ENCODE results near the gene CTNND2.

The CTNND2 gene

DNA sequence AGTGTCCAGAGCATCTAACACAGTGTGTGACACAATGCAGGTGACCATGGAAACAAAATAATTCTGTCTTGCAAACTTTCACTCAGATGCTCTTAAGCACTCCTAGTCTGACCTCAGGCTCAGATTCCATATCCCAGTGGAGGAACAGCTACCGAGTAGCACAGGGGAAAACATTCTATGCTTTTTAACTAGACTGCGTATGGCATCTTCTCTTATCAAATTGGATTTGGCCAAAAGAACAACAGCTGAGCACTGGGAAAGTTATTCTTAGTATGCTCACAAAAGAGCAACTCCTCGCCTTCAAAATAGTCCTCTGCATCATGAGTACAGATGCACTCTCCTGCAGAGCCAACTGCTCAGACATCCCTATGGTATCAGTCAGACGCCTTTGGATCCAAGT lies 615.0 kb downstream of the CTNND2 start:
- H3K36me3 ChIP-seq (ENCODE audit: control insufficient read depth, insufficient read depth, low read length): no peaks in the 10 kb centered on the region
- 94 to 97% methylated on average over 4 of the region's 4 CpGs for WGBS, 2 experiments (ENCODE audit: insufficient coverage in 2 of 2)

GRCh38 chr5:11281842-11282241 lies 622.4 kb downstream of the CTNND2 start:
- Histone ChIP-seq H3K4me3 (ENCODE audit: extremely low read depth, insufficient read depth, low read length, poor library complexity, severe bottlenecking) (no peak overlapping the region), H3K36me3 (ENCODE audit: control insufficient read depth, insufficient read depth, low read length) (no peaks in the 10 kb centered on the region), H3K27ac (ENCODE audit: low read depth, low read length, severe bottlenecking) (no peak overlapping the region), H3K4me1 (ENCODE audit: control insufficient read depth, insufficient read depth, low read length, poor library complexity, severe bottlenecking) (no peaks in the 10 kb centered on the region), H3K9me3 (ENCODE audit: control insufficient read depth, low read length) (peaks cover 5% of the 10 kb centered on the region)
- 81 to 89% methylated on average over 3 to 5 of the region's 5 CpGs for WGBS, 2 experiments (ENCODE audit: insufficient coverage in 2 of 2)

More for the DNA sequence above, 615.0 kb downstream of the CTNND2 start:
- Histone ChIP-seq H3K27ac (ENCODE audit: low read depth, low read length, severe bottlenecking) (no peak overlapping the region), H3K9me3 (ENCODE audit: control insufficient read depth, low read length) (no peaks in the 10 kb centered on the region), H3K4me3 (ENCODE audit: extremely low read depth, insufficient read depth, low read length, poor library complexity, severe bottlenecking) (no peak overlapping the region), H3K4me1 (ENCODE audit: control insufficient read depth, insufficient read depth, low read length, poor library complexity, severe bottlenecking) (no peaks in the 10 kb centered on the region)

GRCh38 chr5:11277323-11277722 lies 626.9 kb downstream of the CTNND2 start:
- H3K4me3 ChIP-seq (ENCODE audit: extremely low read depth, insufficient read depth, low read length, poor library complexity, severe bottlenecking): no peak overlapping the region
- no peaks in the 10 kb centered on the region for H3K4me1 ChIP-seq (ENCODE audit: control insufficient read depth, insufficient read depth, low read length, poor library complexity, severe bottlenecking)
- 84 to 85% methylated on average over 2 to 4 of the region's 4 CpGs for WGBS, 2 experiments (ENCODE audit: insufficient coverage in 2 of 2)
- no peak overlapping the region for H3K27ac ChIP-seq (ENCODE audit: low read depth, low read length, severe bottlenecking)
- H3K36me3 ChIP-seq (ENCODE audit: control insufficient read depth, insufficient read depth, low read length): no peaks in the 10 kb centered on the region
- H3K9me3 ChIP-seq (ENCODE audit: control insufficient read depth, low read length): peaks cover 5% of the 10 kb centered on the region

DNA sequence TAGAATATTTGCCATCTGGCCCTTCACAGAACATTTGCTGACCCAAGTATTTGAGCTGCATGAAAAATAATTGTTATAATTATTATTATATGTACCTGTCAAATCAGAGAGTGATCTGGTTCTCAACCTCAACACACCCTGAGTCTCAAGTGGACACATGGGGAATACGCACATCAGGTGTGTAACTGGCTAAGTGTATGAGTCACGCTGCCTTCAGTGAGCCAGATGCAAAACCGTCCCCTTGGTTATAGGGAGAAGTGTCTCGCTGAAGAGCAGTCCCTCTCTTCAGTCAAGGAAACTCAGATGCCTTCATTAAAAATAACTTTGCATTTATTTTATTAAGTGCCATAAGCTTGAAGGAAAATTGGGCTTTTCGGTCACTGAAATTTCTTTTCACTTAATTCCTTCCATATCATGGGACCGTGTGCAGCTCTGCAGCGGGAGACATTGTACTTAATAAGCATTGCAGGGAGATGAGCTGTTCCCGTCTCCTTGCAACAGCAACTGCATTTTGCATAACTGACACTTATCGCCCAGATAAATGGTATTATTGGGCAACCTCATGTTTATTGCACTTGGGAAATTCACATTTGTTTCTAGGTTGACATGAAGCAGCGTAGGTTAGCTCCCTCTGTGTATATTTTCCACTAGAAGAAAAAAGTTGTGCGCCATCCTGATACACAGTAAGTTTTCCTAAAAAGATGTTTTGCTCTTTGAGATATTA lies 630.9 kb downstream of the CTNND2 start:
- Histone ChIP-seq H3K27ac (ENCODE audit: low read depth, low read length, severe bottlenecking) (no peak overlapping the region), H3K4me1 (ENCODE audit: control insufficient read depth, insufficient read depth, low read length, poor library complexity, severe bottlenecking) (no peaks in the 10 kb centered on the region), H3K4me3 (ENCODE audit: extremely low read depth, insufficient read depth, low read length, poor library complexity, severe bottlenecking) (no peak overlapping the region), H3K9me3 (ENCODE audit: control insufficient read depth, low read length) (no peaks in the 10 kb centered on the region), H3K36me3 (ENCODE audit: control insufficient read depth, insufficient read depth, low read length) (no peaks in the 10 kb centered on the region)
- 82 to 91% methylated on average over 5 to 10 of the region's 11 CpGs for WGBS, 2 experiments (ENCODE audit: insufficient coverage in 2 of 2)

DNA sequence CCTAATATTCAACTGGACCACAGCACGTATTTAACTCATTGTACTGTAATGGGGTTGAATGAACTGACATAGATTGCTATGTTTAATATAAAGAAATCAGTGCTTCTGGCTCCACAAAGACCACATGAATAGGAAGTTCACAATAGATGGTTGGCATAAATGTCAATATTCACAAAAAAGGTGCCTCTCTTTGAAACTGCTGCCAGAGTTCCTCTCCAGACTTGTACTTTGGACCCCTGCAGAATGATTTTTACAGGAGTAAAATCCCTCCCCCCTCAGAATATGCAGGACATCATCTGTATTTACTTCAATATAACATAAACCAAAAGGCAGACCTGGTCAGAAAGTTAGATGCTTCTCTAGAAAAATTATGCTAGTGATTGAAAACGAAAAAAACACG lies 634.7 kb downstream of the CTNND2 start:
- no peaks in the 10 kb centered on the region for H3K36me3 ChIP-seq (ENCODE audit: control insufficient read depth, insufficient read depth, low read length)
- no peak overlapping the region for H3K4me3 ChIP-seq (ENCODE audit: extremely low read depth, insufficient read depth, low read length, poor library complexity, severe bottlenecking)
- 83 to 100% methylated on average over 1 to 2 of the region's 3 CpGs for WGBS, 2 experiments (ENCODE audit: insufficient coverage in 2 of 2)

GRCh38 chr5:11268891-11269290 lies 635.4 kb downstream of the CTNND2 start:
- H3K9me3 ChIP-seq (ENCODE audit: control insufficient read depth, low read length): no peaks in the 10 kb centered on the region
- H3K36me3 ChIP-seq (ENCODE audit: control insufficient read depth, insufficient read depth, low read length): no peaks in the 10 kb centered on the region
- WGBS, 2 experiments (ENCODE audit: insufficient coverage in 2 of 2): 91 to 94% methylated on average over 1 to 3 of the region's 6 CpGs
- no peak overlapping the region for H3K4me3 ChIP-seq (ENCODE audit: extremely low read depth, insufficient read depth, low read length, poor library complexity, severe bottlenecking)
- no peak overlapping the region for H3K27ac ChIP-seq (ENCODE audit: low read depth, low read length, severe bottlenecking)
- H3K4me1 ChIP-seq (ENCODE audit: control insufficient read depth, insufficient read depth, low read length, poor library complexity, severe bottlenecking): no peaks in the 10 kb centered on the region

More for the DNA sequence above, 634.7 kb downstream of the CTNND2 start:
- Histone ChIP-seq H3K27ac (ENCODE audit: low read depth, low read length, severe bottlenecking) (no peak overlapping the region), H3K4me1 (ENCODE audit: control insufficient read depth, insufficient read depth, low read length, poor library complexity, severe bottlenecking) (no peaks in the 10 kb centered on the region), H3K9me3 (ENCODE audit: control insufficient read depth, low read length) (no peaks in the 10 kb centered on the region)

- WGBS, 2 experiments (ENCODE audit: insufficient coverage in 2 of 2): 94 to 100% methylated on average over 1 to 2 of the region's 2 CpGs
- H3K27ac ChIP-seq (ENCODE audit: low read depth, low read length, severe bottlenecking): no peak overlapping the region
- H3K4me1 ChIP-seq (ENCODE audit: control insufficient read depth, insufficient read depth, low read length, poor library complexity, severe bottlenecking): no peaks in the 10 kb centered on the region
- H3K36me3 ChIP-seq (ENCODE audit: control insufficient read depth, insufficient read depth, low read length): no peaks in the 10 kb centered on the region
- H3K4me3 ChIP-seq (ENCODE audit: extremely low read depth, insufficient read depth, low read length, poor library complexity, severe bottlenecking): no peak overlapping the region
- H3K9me3 ChIP-seq (ENCODE audit: control insufficient read depth, low read length): no peaks in the 10 kb centered on the region
These were observed 637.9 kb downstream of the CTNND2 start for GRCh38 chr5:11266331-11266730.

DNA sequence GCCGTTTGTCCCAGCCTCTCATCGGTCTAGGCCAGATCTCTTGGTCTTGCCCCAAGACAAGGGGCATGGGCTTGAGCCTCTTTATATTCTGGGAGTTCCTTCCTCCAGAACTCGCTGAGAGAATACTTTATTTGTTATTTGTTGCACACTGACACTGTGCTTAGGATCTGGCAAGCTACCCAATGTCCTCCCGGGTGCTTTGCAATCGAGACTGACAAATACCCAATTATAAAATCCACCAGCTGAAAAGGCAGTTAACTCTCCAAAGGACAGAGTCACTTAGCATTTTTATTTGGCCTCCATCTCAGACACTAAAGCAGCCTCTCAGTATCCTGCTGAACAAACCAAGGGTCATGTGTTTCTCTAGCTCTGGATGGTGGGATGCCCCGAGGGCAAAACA lies 643.0 kb downstream of the CTNND2 start:
- WGBS, 2 experiments (ENCODE audit: insufficient coverage in 2 of 2): 90 to 93% methylated on average over 2 to 4 of the region's 6 CpGs
- Histone ChIP-seq H3K4me1 (ENCODE audit: control insufficient read depth, insufficient read depth, low read length, poor library complexity, severe bottlenecking) (no peaks in the 10 kb centered on the region), H3K27ac (ENCODE audit: low read depth, low read length, severe bottlenecking) (no peak overlapping the region), H3K36me3 (ENCODE audit: control insufficient read depth, insufficient read depth, low read length) (no peaks in the 10 kb centered on the region), H3K9me3 (ENCODE audit: control insufficient read depth, low read length) (no peaks in the 10 kb centered on the region), H3K4me3 (ENCODE audit: extremely low read depth, insufficient read depth, low read length, poor library complexity, severe bottlenecking) (no peak overlapping the region)

- Histone ChIP-seq H3K36me3 (ENCODE audit: control insufficient read depth, insufficient read depth, low read length) (no peaks in the 10 kb centered on the region), H3K27ac (ENCODE audit: low read depth, low read length, severe bottlenecking) (no peak overlapping the region), H3K4me1 (ENCODE audit: control insufficient read depth, insufficient read depth, low read length, poor library complexity, severe bottlenecking) (no peaks in the 10 kb centered on the region), H3K4me3 (ENCODE audit: extremely low read depth, insufficient read depth, low read length, poor library complexity, severe bottlenecking) (no peak overlapping the region), H3K9me3 (ENCODE audit: control insufficient read depth, low read length) (no peaks in the 10 kb centered on the region)
- 95% methylated on average over 5 of the region's 5 CpGs for whole genome bisulfite sequencing, 2 experiments (ENCODE audit: insufficient coverage in 2 of 2)
These were observed 646.2 kb downstream of the CTNND2 start for GRCh38 chr5:11258001-11258400.

DNA sequence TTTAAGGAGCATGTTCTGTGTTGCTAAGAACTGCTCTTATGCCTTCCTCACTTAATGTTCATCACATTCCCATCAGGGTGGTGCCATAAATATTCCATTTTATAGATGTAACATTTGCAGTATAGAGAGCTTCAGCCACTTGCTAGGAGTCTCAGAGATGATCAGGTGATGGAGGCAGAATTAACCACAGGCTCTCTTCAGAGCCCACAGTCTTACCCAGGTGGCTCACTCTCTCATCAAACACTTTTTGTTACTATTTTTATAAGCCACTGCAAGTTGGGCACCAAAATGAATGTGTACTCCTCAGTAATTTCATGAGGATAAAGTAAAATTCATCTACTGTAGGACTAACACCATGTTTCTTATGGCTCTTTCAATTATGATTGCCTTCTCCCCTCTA lies 651.7 kb downstream of the CTNND2 start:
- Histone ChIP-seq H3K27ac (ENCODE audit: low read depth, low read length, severe bottlenecking) (no peak overlapping the region), H3K4me3 (ENCODE audit: extremely low read depth, insufficient read depth, low read length, poor library complexity, severe bottlenecking) (no peak overlapping the region), H3K4me1 (ENCODE audit: control insufficient read depth, insufficient read depth, low read length, poor library complexity, severe bottlenecking) (no peaks in the 10 kb centered on the region), H3K9me3 (ENCODE audit: control insufficient read depth, low read length) (no peaks in the 10 kb centered on the region), H3K36me3 (ENCODE audit: control insufficient read depth, insufficient read depth, low read length) (no peaks in the 10 kb centered on the region)

DNA sequence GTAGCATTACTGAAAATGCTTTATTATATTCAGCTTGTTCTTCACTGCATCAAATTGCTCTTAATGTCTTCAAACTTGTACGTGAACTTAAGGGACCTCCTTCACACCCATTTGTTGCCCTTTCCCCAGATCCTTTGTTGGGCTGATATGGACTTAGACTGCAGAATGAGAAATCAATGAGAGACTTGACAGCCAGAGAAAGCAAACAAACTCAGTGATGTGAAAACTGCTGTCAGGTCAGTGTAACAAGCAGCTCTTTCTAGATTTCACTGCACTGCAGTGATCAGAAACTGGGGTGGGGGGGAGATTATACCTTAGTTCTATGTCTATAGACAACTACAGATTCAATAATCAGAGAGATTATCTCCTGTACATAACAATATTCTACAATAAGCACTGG lies 652.2 kb downstream of the CTNND2 start:
- H3K4me3 ChIP-seq (ENCODE audit: extremely low read depth, insufficient read depth, low read length, poor library complexity, severe bottlenecking): no peak overlapping the region
- no peaks in the 10 kb centered on the region for H3K9me3 ChIP-seq (ENCODE audit: control insufficient read depth, low read length)
- no peak overlapping the region for H3K27ac ChIP-seq (ENCODE audit: low read depth, low read length, severe bottlenecking)
- WGBS, 2 experiments (ENCODE audit: insufficient coverage in 2 of 2): 100% methylated on average over 1 of the region's 1 CpG; no CpG with 5 or more reads in 1 of the 2 experiments
- no peaks in the 10 kb centered on the region for H3K36me3 ChIP-seq (ENCODE audit: control insufficient read depth, insufficient read depth, low read length)
- H3K4me1 ChIP-seq (ENCODE audit: control insufficient read depth, insufficient read depth, low read length, poor library complexity, severe bottlenecking): no peaks in the 10 kb centered on the region

Measured in mesodermal cell (in vitro differentiated cells).